Mammary epithelial cell (primary cell): ENCODE measurements around the gene CYP2R1.

Experiments
- EZH2 ChIP-seq: IDR thresholded peaks from 2 replicates; pipeline ENCODE4 v1.6.1; 2012; ENCODE audit warnings: low read length, inconsistent platforms, borderline replicate concordance
- TF ChIP-seq, protein P1 (sequence below), 2 donors: IDR thresholded peaks in 1 of 2; conservative IDR thresholded peaks in 1 of 2; 2 replicates each; pipeline ENCODE4 v1.5.1; 2011 to 2012; ENCODE audit warnings: inconsistent platforms in 2 of 2, low read length in 2 of 2, mild to moderate bottlenecking in 2 of 2, control low read depth in 1 of 2, low read depth in 1 of 2; ENCODE audit not compliant: insufficient read depth in 1 of 2; ENCODE audit errors: extremely low read depth in 1 of 2

DNA sequence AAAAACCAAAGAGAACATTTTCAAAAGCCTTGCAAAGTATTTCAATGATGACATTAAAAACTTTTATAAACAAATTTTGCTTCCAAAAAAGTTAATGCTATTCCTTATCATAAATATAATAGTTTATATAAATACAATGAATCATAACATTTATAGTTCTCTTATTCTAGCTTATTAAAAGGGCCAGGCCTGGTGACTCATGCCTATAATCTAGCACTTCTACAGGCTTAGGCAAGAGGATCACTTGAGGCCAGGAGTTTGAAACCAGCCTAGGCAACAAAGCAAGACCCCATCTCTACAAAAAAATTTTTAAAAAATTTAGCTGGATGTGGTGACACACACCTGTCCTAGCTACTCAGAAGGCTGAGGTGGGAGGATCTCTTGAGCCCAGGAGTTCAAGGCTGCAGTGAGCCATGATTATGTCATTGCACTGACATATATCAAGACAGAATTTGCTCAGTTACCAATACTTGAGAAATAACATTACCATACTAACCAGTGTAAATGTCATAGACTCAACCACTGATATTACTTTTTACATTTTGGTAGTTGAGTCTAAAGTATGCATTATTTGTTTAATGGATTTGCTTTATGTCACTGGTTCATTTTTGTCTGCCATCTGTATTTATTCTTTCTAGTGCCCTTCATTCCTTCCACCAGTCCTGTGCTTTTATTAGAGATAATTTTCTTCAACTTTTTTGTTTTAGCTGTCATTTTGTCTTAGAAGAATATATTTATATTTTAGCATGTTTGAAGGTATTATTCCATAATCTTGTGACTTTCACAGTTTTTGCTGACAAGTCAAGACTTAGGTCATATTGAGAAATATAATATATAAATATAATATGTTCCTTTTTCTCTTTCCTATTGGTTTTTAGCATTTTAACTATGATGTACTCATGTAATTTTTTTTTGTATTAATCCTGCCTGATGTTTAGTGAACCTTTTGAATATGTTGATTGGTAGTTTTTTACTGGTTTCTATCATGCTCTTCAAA is 56.2 kb downstream of the CYP2R1 start:
- TF ChIP-seq, protein P1, sequence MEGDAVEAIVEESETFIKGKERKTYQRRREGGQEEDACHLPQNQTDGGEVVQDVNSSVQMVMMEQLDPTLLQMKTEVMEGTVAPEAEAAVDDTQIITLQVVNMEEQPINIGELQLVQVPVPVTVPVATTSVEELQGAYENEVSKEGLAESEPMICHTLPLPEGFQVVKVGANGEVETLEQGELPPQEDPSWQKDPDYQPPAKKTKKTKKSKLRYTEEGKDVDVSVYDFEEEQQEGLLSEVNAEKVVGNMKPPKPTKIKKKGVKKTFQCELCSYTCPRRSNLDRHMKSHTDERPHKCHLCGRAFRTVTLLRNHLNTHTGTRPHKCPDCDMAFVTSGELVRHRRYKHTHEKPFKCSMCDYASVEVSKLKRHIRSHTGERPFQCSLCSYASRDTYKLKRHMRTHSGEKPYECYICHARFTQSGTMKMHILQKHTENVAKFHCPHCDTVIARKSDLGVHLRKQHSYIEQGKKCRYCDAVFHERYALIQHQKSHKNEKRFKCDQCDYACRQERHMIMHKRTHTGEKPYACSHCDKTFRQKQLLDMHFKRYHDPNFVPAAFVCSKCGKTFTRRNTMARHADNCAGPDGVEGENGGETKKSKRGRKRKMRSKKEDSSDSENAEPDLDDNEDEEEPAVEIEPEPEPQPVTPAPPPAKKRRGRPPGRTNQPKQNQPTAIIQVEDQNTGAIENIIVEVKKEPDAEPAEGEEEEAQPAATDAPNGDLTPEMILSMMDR (conservative IDR thresholded peaks at IDR 0.05 in 1 of 2, IDR thresholded peaks at IDR 0.05 in 1 of 2; ENCODE audit: extremely low read depth in 1 of 2, insufficient read depth in 1 of 2, low read depth in 1 of 2, low read length in 2 of 2) = no peak
- TF ChIP-seq EZH2 = no peak
